HCT116 (cell line): ENCODE measurements around the gene CST1. TPM values are rescaled to one million over a fixed set of nuclear protein-coding genes. Genes with fewer than 3 reads are reported as not detected.
"Not testable (repeated sequence)": the region's sequence is repeated elsewhere in the genome, so short reads cannot be mapped to it uniquely, and the experiment has no call there.

Source experiments
- ATAC-seq: fragments of 200-7000 bp; cut with Tn5 transposase; 2 replicates; pipeline ENCODE4 v1.9.1; 2020; ENCODE audit warnings: mild to moderate bottlenecking, moderate library complexity
- BruUV-seq: library from RNA; stranded (reverse); fragments of 400-500 nt; replicated peaks from 2 replicates; lab custom pipeline; 2021; lab: Mats Ljungman, UMichigan
- CTCF ChIA-PET: fragments of 300-600 bp; sonication (Branson Sonifier 250); formaldehyde crosslinking; loops from one replicate; lab custom pipeline; 2021; ENCODE audit warnings: antibody characterized with exemption; lab: Charles Lee
- POLR2A ChIA-PET: fragments of 300-600, 350-600 bp; sonication (Branson Sonifier 250); formaldehyde crosslinking; loops from one replicate; lab custom pipeline; 2021; ENCODE audit warnings: antibody characterized with exemption; lab: Charles Lee
- RAD21 ChIA-PET, 2 experiments: fragments of 300-600 bp; sonication (Branson Sonifier 250); formaldehyde crosslinking; loops; one replicate each; lab custom pipeline; 2023; ENCODE audit warnings: low total read pairs in 2 of 2; ENCODE audit not compliant: uncharacterized antibody in 2 of 2, unreplicated experiment in 2 of 2, low non-redundant PET in 1 of 2; lab: Charles Lee
- DNase-seq: peaks from one replicate; pipeline ENCODE4 v3.0.0-alpha.2; 2010; ENCODE audit warnings: low read depth, low spot score
- H2AFZ ChIP-seq: fragments of 200-600 bp; shearing (Covaris generic), sonication (generic); 2 replicates; pipeline ENCODE4 v1.6.1; 2017; ENCODE audit warnings: low read depth, mixed run types, mixed read lengths, antibody characterized with exemption, low read length; ENCODE audit not compliant: poor library complexity, severe bottlenecking
- H3K27ac ChIP-seq: 2 replicates; pipeline ENCODE4 v1.5.1; 2012; ENCODE audit warnings: low read depth, low read length
- H3K27me3 ChIP-seq: fragments of 200-600 bp; sonication (generic); 2 replicates; pipeline ENCODE4 v1.6.1; 2016; ENCODE audit warnings: mixed run types, low read length, mixed read lengths; ENCODE audit not compliant: insufficient read depth
- H3K36me3 ChIP-seq, 2 experiments: fragments of 200-500 bp in 1 of 2; fragments of 200-600 bp in 1 of 2; sonication (Bioruptor generic) in 1 of 2; sonication (generic) in 1 of 2; 2 replicates each; pipeline versions ENCODE4 v1.5.1 to v1.6.1; 2014 to 2016; ENCODE audit warnings: low read length in 2 of 2, inconsistent platforms in 1 of 2, mixed read lengths in 1 of 2, mixed run types in 1 of 2; ENCODE audit not compliant: insufficient read depth in 2 of 2, control insufficient read depth in 1 of 2
- H3K4me1 ChIP-seq, 2 experiments: fragments of 200-600 bp in 1 of 2; sonication (generic) in 1 of 2; 2 replicates each; pipeline versions ENCODE4 v1.5.1 to v1.6.1; 2012 to 2017; ENCODE audit warnings: low read length in 2 of 2, inconsistent platforms in 1 of 2, mild to moderate bottlenecking in 1 of 2, mixed read lengths in 1 of 2, mixed run types in 1 of 2, moderate library complexity in 1 of 2; ENCODE audit not compliant: insufficient read depth in 2 of 2, control insufficient read depth in 1 of 2
- H3K4me2 ChIP-seq: fragments of 200-600 bp; sonication (generic); 2 replicates; pipeline ENCODE4 v1.6.1; 2017; ENCODE audit warnings: mixed run types, low read length, mixed read lengths
- H3K4me3 ChIP-seq, 2 experiments: fragments of 200-600 bp in 1 of 2; sonication (generic) in 1 of 2; replicated peaks in 1 of 2; 2 replicates each; pipeline ENCODE4 v1.5.1; 2011 to 2016; ENCODE audit warnings: low read length in 2 of 2, control low read depth in 1 of 2, low read depth in 1 of 2, mild to moderate bottlenecking in 1 of 2, mixed read lengths in 1 of 2, mixed run types in 1 of 2
- H3K79me2 ChIP-seq: fragments of 200-600 bp; sonication (generic); 2 replicates; pipeline ENCODE4 v1.6.1; 2017; ENCODE audit warnings: mild to moderate bottlenecking, mixed run types, low read length, moderate library complexity, mixed read lengths; ENCODE audit not compliant: insufficient read depth
- H3K9ac ChIP-seq: fragments of 200-600 bp; sonication (generic); 2 replicates; pipeline ENCODE4 v1.6.1; 2016; ENCODE audit warnings: low read length, mixed read lengths
- H3K9me2 ChIP-seq: fragments of 200-600 bp; sonication (generic), shearing (Covaris generic); 2 replicates; pipeline ENCODE4 v1.6.1; 2017; ENCODE audit warnings: mixed run types, mild to moderate bottlenecking, moderate library complexity; ENCODE audit not compliant: insufficient read depth
- H3K9me3 ChIP-seq, 2 experiments: fragments of 200-500 bp in 1 of 2; fragments of 200-600 bp in 1 of 2; sonication (Bioruptor generic) in 1 of 2; sonication (generic) in 1 of 2; 2 replicates each; pipeline ENCODE4 v1.6.1; 2014 to 2017; ENCODE audit warnings: low read length in 2 of 2, mixed read lengths in 2 of 2, inconsistent platforms in 1 of 2, low read depth in 1 of 2, mild to moderate bottlenecking in 1 of 2, mixed run types in 1 of 2, moderate library complexity in 1 of 2; ENCODE audit not compliant: control insufficient read depth in 1 of 2, insufficient read depth in 1 of 2
- H4K20me1 ChIP-seq: fragments of 200-600 bp; sonication (generic), shearing (Covaris generic); 2 replicates; pipeline ENCODE4 v1.6.1; 2017; ENCODE audit warnings: mixed run types, mild to moderate bottlenecking, moderate library complexity; ENCODE audit not compliant: insufficient read depth
- CBX3 ChIP-seq: IDR thresholded peaks from 2 replicates; pipeline ENCODE4 v1.6.1; 2012; ENCODE audit warnings: low read depth
- ELF1 ChIP-seq: IDR thresholded peaks from 2 replicates; pipeline ENCODE4 v1.6.1; 2012; ENCODE audit warnings: low read depth, borderline replicate concordance
- EZH2phosphoT487 ChIP-seq: fragments of 200-600 bp; IDR thresholded peaks from 2 replicates; pipeline ENCODE4 v1.6.1; 2018; ENCODE audit warnings: antibody characterized with exemption, borderline replicate concordance
- FOSL1 ChIP-seq: IDR thresholded peaks from 2 replicates; pipeline ENCODE4 v1.6.1; 2012; ENCODE audit warnings: low read depth
- JUND ChIP-seq: IDR thresholded peaks from 2 replicates; pipeline ENCODE4 v1.6.1; 2012
- POLR2A ChIP-seq: IDR thresholded peaks from 2 replicates; pipeline ENCODE4 v1.7.0; 2011; ENCODE audit warnings: borderline replicate concordance; ENCODE audit not compliant: insufficient read depth, insufficient read length; ENCODE audit errors: extremely low read depth
- POLR2AphosphoS5 ChIP-seq: IDR thresholded peaks from 2 replicates; pipeline ENCODE4 v1.6.1; 2011; ENCODE audit warnings: mild to moderate bottlenecking, low read depth, low read length, moderate library complexity
- RAD21 ChIP-seq: IDR thresholded peaks from 2 replicates; pipeline ENCODE4 v1.6.1; 2012; ENCODE audit warnings: low read depth, mild to moderate bottlenecking
- SP1 ChIP-seq: IDR thresholded peaks from 2 replicates; pipeline ENCODE4 v1.6.1; 2012; ENCODE audit warnings: low read depth
- YY1 ChIP-seq: IDR thresholded peaks from 2 replicates; pipeline ENCODE4 v1.6.1; 2011; ENCODE audit warnings: low read length, low read depth, moderate library complexity, mild to moderate bottlenecking; ENCODE audit not compliant: insufficient replicate concordance; ENCODE audit errors: extremely low read depth
- ZBTB33 ChIP-seq: IDR thresholded peaks from 2 replicates; pipeline ENCODE4 v1.6.1; 2011; ENCODE audit warnings: mild to moderate bottlenecking, low read length, moderate library complexity; ENCODE audit not compliant: insufficient replicate concordance; ENCODE audit errors: extremely low read depth
- ZNF274 ChIP-seq: fragments of 200-500 bp; sonication (Bioruptor generic); IDR thresholded peaks from 2 replicates; pipeline ENCODE4 v1.6.1; 2014; ENCODE audit warnings: mild to moderate bottlenecking, low read depth, low read length, inconsistent platforms
- intact Hi-C: fragments of 100-400 bp; cut with micrococcal nuclease; formaldehyde crosslinking; loops from 2 replicates; pipeline ENCODE4 v1.10.0; 2022
- total RNA-seq: library from RNA; stranded (reverse); gene quantifications from one replicate; pipeline ENCODE4 v1.2.1, GENCODE V29; 2021; ENCODE audit not compliant: unreplicated experiment
- TF ChIP-seq, protein P1 (sequence below): IDR thresholded peaks from 2 replicates; pipeline ENCODE4 v1.6.1; 2012; ENCODE audit warnings: low read depth
- TF ChIP-seq, protein P2 (sequence below), 3 experiments: fragments of 200-600 bp in 1 of 3; sonication (generic) in 1 of 3; IDR thresholded peaks in 2 of 3; conservative IDR thresholded peaks in 1 of 3; 2 replicates each; pipeline ENCODE4 v1.5.1; 2012 to 2017; ENCODE audit warnings: low read depth in 2 of 3, low read length in 2 of 3, antibody characterized with exemption in 1 of 3, borderline replicate concordance in 1 of 3, control low read depth in 1 of 3, mild to moderate bottlenecking in 1 of 3, mixed read lengths in 1 of 3, mixed run types in 1 of 3, moderate library complexity in 1 of 3; ENCODE audit not compliant: insufficient read depth in 1 of 3

CST1 gene
- total RNA-seq, 1 experiment from 2014 or later = not detected

DNA sequence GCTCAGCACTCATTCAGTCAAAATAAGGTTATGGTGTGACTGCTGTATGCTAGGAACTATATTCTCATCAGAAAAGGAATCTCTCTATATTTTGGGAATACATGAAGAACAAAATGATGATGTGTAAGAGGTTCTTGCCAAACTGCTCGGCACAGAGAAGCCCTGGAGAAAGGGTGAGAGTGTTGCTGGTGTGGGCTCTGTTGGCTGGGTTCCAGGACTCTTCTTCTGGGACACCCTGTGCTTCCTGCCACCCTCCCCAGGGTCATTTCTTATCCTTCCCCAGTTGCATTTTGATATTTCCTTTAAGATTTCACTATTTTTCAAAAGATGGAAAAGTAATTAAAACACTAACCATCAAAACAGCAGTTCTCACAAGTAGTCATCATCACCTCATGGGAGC is 28.8 kb downstream of the CST1 start:
- no peak for ATAC-seq
- no peaks in the 10 kb centered on the region for H3K4me1 ChIP-seq
- H3K27ac ChIP-seq = no peak overlapping the region
- H3K79me2 ChIP-seq = no peaks in the 10 kb centered on the region
- H3K36me3 ChIP-seq = no peaks in the 10 kb centered on the region
- TF ChIP-seq ZNF274 = no peak
- TF ChIP-seq YY1 = no peak
- no peak for TF ChIP-seq ELF1
- TF ChIP-seq POLR2AphosphoS5 = no peak
- no peak for TF ChIP-seq EZH2phosphoT487
- no peak for TF ChIP-seq SP1
- TF ChIP-seq, protein P1, sequence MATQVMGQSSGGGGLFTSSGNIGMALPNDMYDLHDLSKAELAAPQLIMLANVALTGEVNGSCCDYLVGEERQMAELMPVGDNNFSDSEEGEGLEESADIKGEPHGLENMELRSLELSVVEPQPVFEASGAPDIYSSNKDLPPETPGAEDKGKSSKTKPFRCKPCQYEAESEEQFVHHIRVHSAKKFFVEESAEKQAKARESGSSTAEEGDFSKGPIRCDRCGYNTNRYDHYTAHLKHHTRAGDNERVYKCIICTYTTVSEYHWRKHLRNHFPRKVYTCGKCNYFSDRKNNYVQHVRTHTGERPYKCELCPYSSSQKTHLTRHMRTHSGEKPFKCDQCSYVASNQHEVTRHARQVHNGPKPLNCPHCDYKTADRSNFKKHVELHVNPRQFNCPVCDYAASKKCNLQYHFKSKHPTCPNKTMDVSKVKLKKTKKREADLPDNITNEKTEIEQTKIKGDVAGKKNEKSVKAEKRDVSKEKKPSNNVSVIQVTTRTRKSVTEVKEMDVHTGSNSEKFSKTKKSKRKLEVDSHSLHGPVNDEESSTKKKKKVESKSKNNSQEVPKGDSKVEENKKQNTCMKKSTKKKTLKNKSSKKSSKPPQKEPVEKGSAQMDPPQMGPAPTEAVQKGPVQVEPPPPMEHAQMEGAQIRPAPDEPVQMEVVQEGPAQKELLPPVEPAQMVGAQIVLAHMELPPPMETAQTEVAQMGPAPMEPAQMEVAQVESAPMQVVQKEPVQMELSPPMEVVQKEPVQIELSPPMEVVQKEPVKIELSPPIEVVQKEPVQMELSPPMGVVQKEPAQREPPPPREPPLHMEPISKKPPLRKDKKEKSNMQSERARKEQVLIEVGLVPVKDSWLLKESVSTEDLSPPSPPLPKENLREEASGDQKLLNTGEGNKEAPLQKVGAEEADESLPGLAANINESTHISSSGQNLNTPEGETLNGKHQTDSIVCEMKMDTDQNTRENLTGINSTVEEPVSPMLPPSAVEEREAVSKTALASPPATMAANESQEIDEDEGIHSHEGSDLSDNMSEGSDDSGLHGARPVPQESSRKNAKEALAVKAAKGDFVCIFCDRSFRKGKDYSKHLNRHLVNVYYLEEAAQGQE = no peak
- no peak for TF ChIP-seq RAD21
- TF ChIP-seq ZBTB33 = no peak
- TF ChIP-seq POLR2A = no peak
- TF ChIP-seq JUND = no peak
- TF ChIP-seq, protein P2, sequence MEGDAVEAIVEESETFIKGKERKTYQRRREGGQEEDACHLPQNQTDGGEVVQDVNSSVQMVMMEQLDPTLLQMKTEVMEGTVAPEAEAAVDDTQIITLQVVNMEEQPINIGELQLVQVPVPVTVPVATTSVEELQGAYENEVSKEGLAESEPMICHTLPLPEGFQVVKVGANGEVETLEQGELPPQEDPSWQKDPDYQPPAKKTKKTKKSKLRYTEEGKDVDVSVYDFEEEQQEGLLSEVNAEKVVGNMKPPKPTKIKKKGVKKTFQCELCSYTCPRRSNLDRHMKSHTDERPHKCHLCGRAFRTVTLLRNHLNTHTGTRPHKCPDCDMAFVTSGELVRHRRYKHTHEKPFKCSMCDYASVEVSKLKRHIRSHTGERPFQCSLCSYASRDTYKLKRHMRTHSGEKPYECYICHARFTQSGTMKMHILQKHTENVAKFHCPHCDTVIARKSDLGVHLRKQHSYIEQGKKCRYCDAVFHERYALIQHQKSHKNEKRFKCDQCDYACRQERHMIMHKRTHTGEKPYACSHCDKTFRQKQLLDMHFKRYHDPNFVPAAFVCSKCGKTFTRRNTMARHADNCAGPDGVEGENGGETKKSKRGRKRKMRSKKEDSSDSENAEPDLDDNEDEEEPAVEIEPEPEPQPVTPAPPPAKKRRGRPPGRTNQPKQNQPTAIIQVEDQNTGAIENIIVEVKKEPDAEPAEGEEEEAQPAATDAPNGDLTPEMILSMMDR (IDR thresholded peaks at IDR 0.05 in 2 of 3, conservative IDR thresholded peaks at IDR 0.05 in 1 of 3; ENCODE audit: borderline replicate concordance in 1 of 3, insufficient read depth in 1 of 3, low read depth in 2 of 3, low read length in 2 of 3) = no peak
- no peak for TF ChIP-seq FOSL1
- TF ChIP-seq CBX3 = no peak
- H2AFZ ChIP-seq = no peak overlapping the region
- intact Hi-C loops = no loop called here
- H3K4me3 ChIP-seq = no peak overlapping the region
- H3K9me3 ChIP-seq = no peaks in the 10 kb centered on the region
- CTCF ChIA-PET = no interaction called here
- no peak overlapping the region for H3K9ac ChIP-seq
- H3K27me3 ChIP-seq = no peaks in the 10 kb centered on the region; the same call in 1 of the 2 replicates
- H3K4me2 ChIP-seq = no peak overlapping the region
- no peaks in the 10 kb centered on the region for H4K20me1 ChIP-seq
- DNase-seq = no peak
- BruUV-seq = no TSS peak
- POLR2A ChIA-PET = no interaction called here
- no peaks in the 10 kb centered on the region for H3K9me2 ChIP-seq
- RAD21 ChIA-PET = no interaction called here

- intact Hi-C loops, H4K20me1 ChIP-seq, H3K27me3 ChIP-seq, RAD21 ChIA-PET, H3K27ac ChIP-seq, H2AFZ ChIP-seq, CTCF ChIA-PET, H3K9ac ChIP-seq, H3K4me2 ChIP-seq, H3K9me2 ChIP-seq, POLR2A ChIA-PET, H3K36me3 ChIP-seq, H3K4me1 ChIP-seq, DNase-seq, H3K9me3 ChIP-seq, H3K79me2 ChIP-seq, ATAC-seq, BruUV-seq, H3K4me3 ChIP-seq: not testable (repeated sequence)
Observed at GRCh38 chr20:23719351-23719750, 31.4 kb downstream of the CST1 start.
